Astrocyte (in vitro differentiated cells and primary cell): Measurements from ENCODE around the gene FAM107B. TPM values are rescaled to one million over a fixed set of nuclear protein-coding genes. Genes with fewer than 3 reads are reported as not detected.

ENCODE experiments used
- DNase-seq: peaks from one replicate; pipeline ENCODE4 v3.0.0-alpha.2; 2010; ENCODE audit warnings: low read depth
- FAIRE-seq: peaks from 2 replicates; lab custom pipeline; 2011; peaks lifted over from hg19 to GRCh38; lab: Jason Lieb, UNC
- H2AFZ ChIP-seq: 2 replicates; pipeline ENCODE4 v1.6.0; 2012; ENCODE audit warnings: low read depth, low read length, inconsistent platforms
- H3K27ac ChIP-seq: 2 replicates; pipeline ENCODE4 v1.5.1; 2011; ENCODE audit warnings: low read depth, low read length, inconsistent platforms
- H3K27me3 ChIP-seq: 2 replicates; pipeline ENCODE4 v1.6.0; 2011; ENCODE audit warnings: low read length, inconsistent platforms; ENCODE audit not compliant: insufficient read depth
- H3K36me3 ChIP-seq: 2 replicates; pipeline ENCODE4 v1.5.1; 2011; ENCODE audit warnings: low read length, inconsistent platforms; ENCODE audit not compliant: insufficient read depth
- H3K4me1 ChIP-seq: 2 replicates; pipeline ENCODE4 v1.5.1; 2011; ENCODE audit warnings: low read length, inconsistent platforms; ENCODE audit not compliant: insufficient read depth
- H3K4me2 ChIP-seq: 2 replicates; pipeline ENCODE4 v1.6.0; 2012; ENCODE audit warnings: low read length, inconsistent platforms
- H3K4me3 ChIP-seq: 2 replicates; pipeline ENCODE4 v1.5.1; 2011; ENCODE audit warnings: low read depth, mild to moderate bottlenecking, low read length, inconsistent platforms; ENCODE audit not compliant: insufficient read depth
- H3K79me2 ChIP-seq: 2 replicates; pipeline ENCODE4 v1.6.0; 2012; ENCODE audit warnings: mild to moderate bottlenecking, low read length, inconsistent platforms; ENCODE audit not compliant: insufficient read depth
- H3K9ac ChIP-seq: 2 replicates; pipeline ENCODE4 v1.6.0; 2012; ENCODE audit warnings: mild to moderate bottlenecking, low read length, inconsistent platforms
- H3K9me3 ChIP-seq: 2 replicates; pipeline ENCODE4 v1.5.1; 2012; ENCODE audit warnings: low read depth, mild to moderate bottlenecking, low read length, inconsistent platforms; ENCODE audit not compliant: insufficient read depth
- H4K20me1 ChIP-seq: 2 replicates; pipeline ENCODE4 v1.6.0; 2012; ENCODE audit warnings: low read length, inconsistent platforms; ENCODE audit not compliant: insufficient read depth
- H3K27ac Mint-ChIP-seq: one replicate; pipeline ENCODE4 v1.8.0; 2021; ENCODE audit warnings: mild to moderate bottlenecking, mixed read lengths; ENCODE audit not compliant: unreplicated experiment
- H3K27me3 Mint-ChIP-seq: one replicate; pipeline ENCODE4 v1.8.0; 2021; ENCODE audit warnings: low read depth, mixed read lengths; ENCODE audit not compliant: unreplicated experiment
- H3K36me3 Mint-ChIP-seq: one replicate; pipeline ENCODE4 v1.8.0; 2021; ENCODE audit warnings: low read depth, mixed read lengths; ENCODE audit not compliant: unreplicated experiment
- H3K4me1 Mint-ChIP-seq: one replicate; pipeline ENCODE4 v1.8.0; 2021; ENCODE audit warnings: low read depth, mixed read lengths; ENCODE audit not compliant: unreplicated experiment
- H3K4me3 Mint-ChIP-seq: one replicate; pipeline ENCODE4 v1.8.0; 2021; ENCODE audit warnings: mild to moderate bottlenecking, moderate library complexity, mixed read lengths; ENCODE audit not compliant: unreplicated experiment
- H3K9me3 Mint-ChIP-seq: one replicate; pipeline ENCODE4 v1.8.0; 2021; ENCODE audit warnings: mild to moderate bottlenecking, mixed read lengths; ENCODE audit not compliant: unreplicated experiment
- CTCF ChIP-seq: IDR thresholded peaks from 2 replicates; pipeline ENCODE4 v1.5.1; 2011; ENCODE audit warnings: low read depth, mild to moderate bottlenecking, inconsistent platforms, low read length, moderate library complexity; ENCODE audit not compliant: insufficient read depth
- EZH2 ChIP-seq: IDR thresholded peaks from 2 replicates; pipeline ENCODE4 v1.6.1; 2012; ENCODE audit warnings: mild to moderate bottlenecking, low read length, inconsistent platforms; ENCODE audit not compliant: insufficient read depth
- total RNA-seq: library from RNA; stranded (reverse); gene quantifications from 2 replicates; pipeline ENCODE4 v1.2.1, GENCODE V29; 2021

The FAM107B gene
- total RNA-seq, 1 donor from 2014 or later: 36.0 TPM

DNA sequence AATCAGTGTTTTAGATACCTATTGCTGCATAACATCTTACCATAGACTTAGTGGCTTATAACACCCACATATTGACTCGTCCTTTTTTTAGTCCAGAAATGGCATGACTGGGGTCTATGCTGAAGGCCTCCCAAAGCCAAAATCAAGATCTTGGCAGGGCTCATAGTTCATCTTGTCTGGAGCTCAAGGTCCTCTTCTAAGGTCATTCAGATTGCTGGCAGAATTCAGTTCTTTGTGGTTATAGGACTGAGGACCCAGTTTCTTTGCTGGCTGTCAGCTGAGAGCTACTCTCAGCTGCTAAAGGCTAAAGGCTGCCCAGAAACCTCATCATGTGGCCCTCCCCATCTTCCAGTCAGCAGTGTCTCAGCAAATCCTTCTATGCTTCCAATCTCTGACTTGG is 165.5 kb downstream of the FAM107B start:
- Histone ChIP-seq H3K9ac (no peak overlapping the region), H3K27ac (no peak overlapping the region), H2AFZ (no peak overlapping the region), H3K4me1 (peaks cover 10% of the 10 kb centered on the region), H4K20me1 (no peaks in the 10 kb centered on the region), H3K4me3 (no peak overlapping the region), H3K4me2 (no peak overlapping the region), H3K36me3 (no peaks in the 10 kb centered on the region), H3K27me3 (no peaks in the 10 kb centered on the region), H3K9me3 (no peaks in the 10 kb centered on the region), H3K79me2 (no peaks in the 10 kb centered on the region)
- Mint-ChIP-seq H3K9me3 (peaks cover 2% of the 10 kb centered on the region), H3K27ac (no peak overlapping the region), H3K36me3 (no peaks in the 10 kb centered on the region), H3K4me1 (peaks cover 15% of the 10 kb centered on the region), H3K4me3 (no peak overlapping the region), H3K27me3 (no peaks in the 10 kb centered on the region)
- FAIRE-seq (no peak), DNase-seq (no peak)
- no peak for TF ChIP-seq CTCF
- no peak for TF ChIP-seq EZH2

GRCh38 chr10:14608381-14609001 is 166.2 kb downstream of the FAM107B start:
- H3K4me1 ChIP-seq: peaks cover 11% of the 10 kb centered on the region
- Mint-ChIP-seq H3K4me1 (peaks cover 16% of the 10 kb centered on the region), H3K27me3 (no peaks in the 10 kb centered on the region), H3K9me3 (peaks cover 2% of the 10 kb centered on the region), H3K4me3 (no peak overlapping the region), H3K27ac (no peak overlapping the region), H3K36me3 (peaks cover under 1% of the 10 kb centered on the region)
- peaks cover under 1% of the 10 kb centered on the region for H4K20me1 ChIP-seq
- no peak for TF ChIP-seq CTCF
- TF ChIP-seq EZH2: no peak
- no peak overlapping the region for H3K4me3 ChIP-seq
- H3K9ac ChIP-seq: no peak overlapping the region
- H3K36me3 ChIP-seq: no peaks in the 10 kb centered on the region
- no peaks in the 10 kb centered on the region for H3K27me3 ChIP-seq
- H3K79me2 ChIP-seq: peaks cover 2% of the 10 kb centered on the region
- FAIRE-seq: no peak
- DNase-seq: no peak
- H2AFZ ChIP-seq: no peak overlapping the region
- H3K9me3 ChIP-seq: no peaks in the 10 kb centered on the region
- H3K27ac ChIP-seq: no peak overlapping the region
- no peak overlapping the region for H3K4me2 ChIP-seq

DNA sequence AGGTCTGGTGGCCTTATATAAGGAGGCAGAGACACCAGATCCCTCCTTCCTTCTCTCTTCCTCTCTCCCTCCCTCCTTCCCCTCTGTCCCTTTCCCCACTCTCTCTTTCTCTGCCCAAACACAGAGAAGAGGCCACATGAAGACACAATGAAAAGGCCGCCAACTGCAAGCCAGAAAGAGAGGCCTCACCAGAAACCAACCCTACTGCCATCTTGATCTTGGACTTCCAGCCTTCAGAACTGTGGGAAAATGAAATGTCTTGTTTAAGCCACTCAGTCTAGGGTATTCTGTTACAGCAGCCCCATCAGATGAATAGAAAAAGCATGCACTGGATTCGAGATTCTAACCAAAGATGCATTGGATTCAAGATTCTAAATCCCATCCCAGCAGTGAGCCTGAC is 168.1 kb downstream of the FAM107B start:
- Mint-ChIP-seq H3K27me3 (no peaks in the 10 kb centered on the region), H3K4me1 (peaks cover 28% of the 10 kb centered on the region), H3K4me3 (no peak overlapping the region), H3K36me3 (peaks cover 2% of the 10 kb centered on the region), H3K9me3 (peaks cover 2% of the 10 kb centered on the region), H3K27ac (no peak overlapping the region)
- no peak overlapping the region for H3K4me3 ChIP-seq
- no peak overlapping the region for H3K9ac ChIP-seq
- H3K9me3 ChIP-seq: no peaks in the 10 kb centered on the region
- TF ChIP-seq EZH2: no peak
- no peak for TF ChIP-seq CTCF
- no peaks in the 10 kb centered on the region for H3K36me3 ChIP-seq
- FAIRE-seq (no peak), DNase-seq (no peak)
- H4K20me1 ChIP-seq: peaks cover 13% of the 10 kb centered on the region
- H2AFZ ChIP-seq: no peak overlapping the region
- no peaks in the 10 kb centered on the region for H3K27me3 ChIP-seq
- H3K4me2 ChIP-seq: no peak overlapping the region
- H3K27ac ChIP-seq: no peak overlapping the region
- peaks cover 6% of the 10 kb centered on the region for H3K79me2 ChIP-seq
- peaks cover 26% of the 10 kb centered on the region for H3K4me1 ChIP-seq
